ENCODE measurements around the gene CBX2.

The CBX2 gene

DNA sequence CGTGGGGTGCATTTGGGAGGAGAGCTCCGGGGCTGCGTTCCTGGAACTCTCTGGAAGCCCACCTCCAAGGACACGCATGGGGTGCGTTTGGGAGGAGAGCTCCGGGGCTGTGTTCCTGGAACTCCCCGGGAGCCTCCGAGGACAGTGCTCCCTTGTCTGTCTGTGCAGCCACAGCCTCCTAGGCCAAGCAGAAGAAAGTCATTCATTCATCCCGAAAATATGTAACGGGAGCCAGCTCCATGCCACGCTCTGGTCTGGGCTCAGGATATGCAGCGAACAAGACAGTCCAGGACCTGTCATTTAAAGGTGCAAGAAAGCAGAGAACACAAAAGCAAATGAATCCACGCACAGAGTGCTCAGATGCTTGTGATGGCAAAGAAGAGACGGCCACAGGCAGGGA lies 39.3 kb upstream of the CBX2 start:
- DNase-seq (ENCODE audit: low read depth) = no peak
- TF ChIP-seq CTCF (conservative IDR thresholded peaks at IDR 0.05; ENCODE audit: low read depth, low read length) = no peak
- no peak overlapping the region for H3K4me3 ChIP-seq (ENCODE audit: low read length)

DNA sequence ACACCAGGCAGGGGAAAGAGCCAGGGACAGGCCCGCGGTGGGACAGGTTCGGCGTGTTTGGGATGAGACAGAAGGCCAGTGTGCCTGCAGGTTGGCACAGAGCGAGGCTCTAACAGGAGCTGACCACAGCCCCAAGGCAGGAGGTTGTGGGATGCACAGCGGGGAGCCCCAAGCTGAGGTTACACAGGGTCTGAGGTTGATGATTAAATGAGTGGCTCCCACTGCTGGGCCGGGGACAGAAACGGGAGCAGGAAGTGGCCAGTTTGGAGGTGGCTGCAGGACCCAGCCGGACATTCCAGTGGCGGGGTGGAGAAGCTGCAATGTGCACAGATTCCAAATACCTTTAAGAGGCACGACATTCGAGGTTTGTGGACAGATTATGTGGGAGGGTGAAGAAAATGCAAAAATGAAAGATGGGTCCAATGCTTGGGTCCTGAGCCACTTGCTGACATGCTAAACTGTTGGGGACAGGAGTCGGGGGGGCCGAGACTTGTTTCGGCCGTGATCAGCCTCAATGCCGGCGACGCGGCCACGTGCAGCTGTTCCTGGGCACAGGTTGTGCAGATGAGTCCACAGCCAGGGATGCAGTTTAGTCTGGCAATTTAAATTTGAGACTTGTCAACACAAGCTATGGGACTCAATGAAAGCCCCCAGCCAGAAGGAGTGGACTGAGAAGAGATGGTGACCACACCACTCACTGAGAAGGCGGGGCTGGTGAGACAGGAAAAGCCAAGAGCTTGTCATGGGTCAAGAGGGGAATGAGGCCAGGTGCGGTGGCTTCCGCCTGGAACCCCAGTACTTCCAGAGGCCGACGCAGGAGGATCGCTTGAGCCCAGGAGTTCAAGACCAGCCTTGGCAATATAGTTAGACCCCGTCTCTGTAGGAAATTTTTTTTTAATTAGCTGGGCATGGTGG lies 38.5 kb upstream of the CBX2 start:
- no peak overlapping the region for H3K4me3 ChIP-seq (ENCODE audit: low read length)
- no peak for DNase-seq (ENCODE audit: low read depth)
- no peak for TF ChIP-seq CTCF (conservative IDR thresholded peaks at IDR 0.05; ENCODE audit: low read depth, low read length)

DNA sequence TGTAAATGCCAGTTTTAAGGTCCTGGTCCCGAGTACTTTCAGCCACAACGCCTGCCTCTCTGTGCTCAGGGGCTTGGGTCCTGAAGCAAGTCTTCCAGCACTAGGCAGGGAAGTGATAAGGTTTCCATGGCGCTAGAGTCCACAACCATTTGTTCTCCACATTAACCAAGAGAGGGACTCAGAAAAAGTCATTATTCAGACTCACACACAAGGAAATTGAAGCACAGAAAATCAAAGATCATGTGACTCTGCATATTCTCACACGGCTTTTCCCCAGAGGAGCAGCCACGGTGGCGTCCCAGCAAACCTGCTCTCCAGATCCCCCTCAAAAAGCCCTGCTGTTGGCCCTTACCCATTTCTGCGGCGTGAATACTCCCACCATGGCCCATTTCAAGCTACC lies 37.5 kb upstream of the CBX2 start:
- H3K4me3 ChIP-seq (ENCODE audit: low read length) = no peak overlapping the region
- TF ChIP-seq CTCF (conservative IDR thresholded peaks at IDR 0.05; ENCODE audit: low read depth, low read length) = no peak
- DNase-seq (ENCODE audit: low read depth) = no peak

GRCh38 chr17:79741401-79741750 lies 36.6 kb upstream of the CBX2 start:
- no peak overlapping the region for H3K4me3 ChIP-seq (ENCODE audit: low read length)

GRCh38 chr17:79741751-79742588 lies 36.0 kb upstream of the CBX2 start:
- peak; percentile 87 for TF ChIP-seq CTCF (conservative IDR thresholded peaks at IDR 0.05; ENCODE audit: low read depth, low read length)
- H3K4me3 ChIP-seq (ENCODE audit: low read length) = no peak overlapping the region
- DNase-seq (ENCODE audit: low read depth) = no peak

More at GRCh38 chr17:79741401-79741750, 36.6 kb upstream of the CBX2 start:
- no peak for DNase-seq (ENCODE audit: low read depth)
- no peak for TF ChIP-seq CTCF (conservative IDR thresholded peaks at IDR 0.05; ENCODE audit: low read depth, low read length)

- no peak overlapping the region for H3K4me3 ChIP-seq (ENCODE audit: low read length)
- no peak for DNase-seq (ENCODE audit: low read depth)
- no peak for TF ChIP-seq CTCF (conservative IDR thresholded peaks at IDR 0.05; ENCODE audit: low read depth, low read length)
Observed at GRCh38 chr17:79742589-79742918, 35.4 kb upstream of the CBX2 start.

Data from retinal pigment epithelial cell (primary cell).